H1 (cell line): ENCODE results near the gene ARHGAP8. TPM values are rescaled to one million over a fixed set of nuclear protein-coding genes. Genes with fewer than 3 reads are reported as not detected.

ENCODE experiments used
- CBX8 ChIP-seq: fragments of 300-800, 300-1000 bp; sonication (generic); IDR thresholded peaks from 2 replicates; pipeline ENCODE4 v1.7.1; 2016; ENCODE audit warnings: low read depth, low read length, borderline replicate concordance
- polyA plus RNA-seq, 7 experiments: library from polyadenylated mRNA; depleted of rRNA in 3 of 7; stranded (reverse) in 5 of 7; unstranded in 2 of 7; fragments of >200 nt in 5 of 7; fragments of 200-250 nt in 2 of 7; gene quantifications; 1 replicate in 5 of 7; 2 replicates in 1 of 7; 4 replicates in 1 of 7; pipeline versions ENCODE4 v1.2.1 to v1.2.3, GENCODE V29; 2011 to 2013; ENCODE audit warnings: missing spikeins in 2 of 7, mixed read lengths in 2 of 7
- total RNA-seq: library from RNA; stranded (reverse); fragmentation: NEBNext Ultra II Directional; extraction: Animal tissue kit (Norgen Biotek cat#: 25700); gene quantifications from 2 replicates; pipeline ENCODE4 v1.2.1, GENCODE V29; 2021
- TF ChIP-seq, protein P1 (sequence below): fragments of 300-600 bp; sonication (generic); IDR thresholded peaks from 2 replicates; pipeline ENCODE4 v1.7.1; 2012; ENCODE audit warnings: low read length, moderate library complexity, mild to moderate bottlenecking, inconsistent platforms; ENCODE audit not compliant: insufficient replicate concordance

The ARHGAP8 gene
- total and polyA plus RNA-seq, 2 of the 8 experiments (the other 6 are each of a cell fraction or from before 2014, with no cell fraction given) = 35.6 to 47.7 TPM

DNA sequence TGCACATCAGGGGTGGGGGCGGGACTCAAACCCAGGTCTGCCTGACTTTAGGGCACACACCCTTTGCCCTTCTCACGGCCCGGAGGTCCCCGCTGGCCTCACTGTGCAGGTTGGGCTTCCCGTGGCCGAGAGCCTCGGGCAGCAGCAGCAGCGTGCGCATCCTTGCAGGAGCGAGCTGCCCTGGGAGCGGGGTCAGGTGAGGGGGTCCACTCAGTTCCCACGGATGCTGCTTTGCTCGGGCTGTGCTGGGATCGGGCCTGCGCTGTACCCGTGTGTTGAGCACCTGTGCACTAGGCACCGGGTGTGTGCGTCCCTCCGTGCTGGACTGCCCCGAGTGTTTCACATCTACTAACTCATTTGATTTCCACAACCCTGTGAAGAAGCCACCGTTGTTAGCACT is 25.2 kb upstream of the ARHGAP8 start (continued):
- TF ChIP-seq, protein P1, sequence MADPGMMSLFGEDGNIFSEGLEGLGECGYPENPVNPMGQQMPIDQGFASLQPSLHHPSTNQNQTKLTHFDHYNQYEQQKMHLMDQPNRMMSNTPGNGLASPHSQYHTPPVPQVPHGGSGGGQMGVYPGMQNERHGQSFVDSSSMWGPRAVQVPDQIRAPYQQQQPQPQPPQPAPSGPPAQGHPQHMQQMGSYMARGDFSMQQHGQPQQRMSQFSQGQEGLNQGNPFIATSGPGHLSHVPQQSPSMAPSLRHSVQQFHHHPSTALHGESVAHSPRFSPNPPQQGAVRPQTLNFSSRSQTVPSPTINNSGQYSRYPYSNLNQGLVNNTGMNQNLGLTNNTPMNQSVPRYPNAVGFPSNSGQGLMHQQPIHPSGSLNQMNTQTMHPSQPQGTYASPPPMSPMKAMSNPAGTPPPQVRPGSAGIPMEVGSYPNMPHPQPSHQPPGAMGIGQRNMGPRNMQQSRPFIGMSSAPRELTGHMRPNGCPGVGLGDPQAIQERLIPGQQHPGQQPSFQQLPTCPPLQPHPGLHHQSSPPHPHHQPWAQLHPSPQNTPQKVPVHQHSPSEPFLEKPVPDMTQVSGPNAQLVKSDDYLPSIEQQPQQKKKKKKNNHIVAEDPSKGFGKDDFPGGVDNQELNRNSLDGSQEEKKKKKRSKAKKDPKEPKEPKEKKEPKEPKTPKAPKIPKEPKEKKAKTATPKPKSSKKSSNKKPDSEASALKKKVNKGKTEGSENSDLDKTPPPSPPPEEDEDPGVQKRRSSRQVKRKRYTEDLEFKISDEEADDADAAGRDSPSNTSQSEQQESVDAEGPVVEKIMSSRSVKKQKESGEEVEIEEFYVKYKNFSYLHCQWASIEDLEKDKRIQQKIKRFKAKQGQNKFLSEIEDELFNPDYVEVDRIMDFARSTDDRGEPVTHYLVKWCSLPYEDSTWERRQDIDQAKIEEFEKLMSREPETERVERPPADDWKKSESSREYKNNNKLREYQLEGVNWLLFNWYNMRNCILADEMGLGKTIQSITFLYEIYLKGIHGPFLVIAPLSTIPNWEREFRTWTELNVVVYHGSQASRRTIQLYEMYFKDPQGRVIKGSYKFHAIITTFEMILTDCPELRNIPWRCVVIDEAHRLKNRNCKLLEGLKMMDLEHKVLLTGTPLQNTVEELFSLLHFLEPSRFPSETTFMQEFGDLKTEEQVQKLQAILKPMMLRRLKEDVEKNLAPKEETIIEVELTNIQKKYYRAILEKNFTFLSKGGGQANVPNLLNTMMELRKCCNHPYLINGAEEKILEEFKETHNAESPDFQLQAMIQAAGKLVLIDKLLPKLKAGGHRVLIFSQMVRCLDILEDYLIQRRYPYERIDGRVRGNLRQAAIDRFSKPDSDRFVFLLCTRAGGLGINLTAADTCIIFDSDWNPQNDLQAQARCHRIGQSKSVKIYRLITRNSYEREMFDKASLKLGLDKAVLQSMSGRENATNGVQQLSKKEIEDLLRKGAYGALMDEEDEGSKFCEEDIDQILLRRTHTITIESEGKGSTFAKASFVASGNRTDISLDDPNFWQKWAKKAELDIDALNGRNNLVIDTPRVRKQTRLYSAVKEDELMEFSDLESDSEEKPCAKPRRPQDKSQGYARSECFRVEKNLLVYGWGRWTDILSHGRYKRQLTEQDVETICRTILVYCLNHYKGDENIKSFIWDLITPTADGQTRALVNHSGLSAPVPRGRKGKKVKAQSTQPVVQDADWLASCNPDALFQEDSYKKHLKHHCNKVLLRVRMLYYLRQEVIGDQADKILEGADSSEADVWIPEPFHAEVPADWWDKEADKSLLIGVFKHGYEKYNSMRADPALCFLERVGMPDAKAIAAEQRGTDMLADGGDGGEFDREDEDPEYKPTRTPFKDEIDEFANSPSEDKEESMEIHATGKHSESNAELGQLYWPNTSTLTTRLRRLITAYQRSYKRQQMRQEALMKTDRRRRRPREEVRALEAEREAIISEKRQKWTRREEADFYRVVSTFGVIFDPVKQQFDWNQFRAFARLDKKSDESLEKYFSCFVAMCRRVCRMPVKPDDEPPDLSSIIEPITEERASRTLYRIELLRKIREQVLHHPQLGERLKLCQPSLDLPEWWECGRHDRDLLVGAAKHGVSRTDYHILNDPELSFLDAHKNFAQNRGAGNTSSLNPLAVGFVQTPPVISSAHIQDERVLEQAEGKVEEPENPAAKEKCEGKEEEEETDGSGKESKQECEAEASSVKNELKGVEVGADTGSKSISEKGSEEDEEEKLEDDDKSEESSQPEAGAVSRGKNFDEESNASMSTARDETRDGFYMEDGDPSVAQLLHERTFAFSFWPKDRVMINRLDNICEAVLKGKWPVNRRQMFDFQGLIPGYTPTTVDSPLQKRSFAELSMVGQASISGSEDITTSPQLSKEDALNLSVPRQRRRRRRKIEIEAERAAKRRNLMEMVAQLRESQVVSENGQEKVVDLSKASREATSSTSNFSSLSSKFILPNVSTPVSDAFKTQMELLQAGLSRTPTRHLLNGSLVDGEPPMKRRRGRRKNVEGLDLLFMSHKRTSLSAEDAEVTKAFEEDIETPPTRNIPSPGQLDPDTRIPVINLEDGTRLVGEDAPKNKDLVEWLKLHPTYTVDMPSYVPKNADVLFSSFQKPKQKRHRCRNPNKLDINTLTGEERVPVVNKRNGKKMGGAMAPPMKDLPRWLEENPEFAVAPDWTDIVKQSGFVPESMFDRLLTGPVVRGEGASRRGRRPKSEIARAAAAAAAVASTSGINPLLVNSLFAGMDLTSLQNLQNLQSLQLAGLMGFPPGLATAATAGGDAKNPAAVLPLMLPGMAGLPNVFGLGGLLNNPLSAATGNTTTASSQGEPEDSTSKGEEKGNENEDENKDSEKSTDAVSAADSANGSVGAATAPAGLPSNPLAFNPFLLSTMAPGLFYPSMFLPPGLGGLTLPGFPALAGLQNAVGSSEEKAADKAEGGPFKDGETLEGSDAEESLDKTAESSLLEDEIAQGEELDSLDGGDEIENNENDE = no peak
- no peak for TF ChIP-seq CBX8
